Neutrophil (primary cell): ENCODE measurements around the gene HIP1.
"Not testable (repeated sequence)": the region's sequence is repeated elsewhere in the genome, so short reads cannot be mapped to it uniquely, and the experiment has no call there.

Source experiments
- H3K27ac ChIP-seq: fragments of 200-600 bp; sonication (generic); 2 replicates; pipeline ENCODE4 v1.5.1; 2016; ENCODE audit warnings: mild to moderate bottlenecking, moderate library complexity
- H3K27me3 ChIP-seq: fragments of 200-600 bp; sonication (generic); 2 replicates; pipeline ENCODE4 v1.6.0; 2016; ENCODE audit warnings: mild to moderate bottlenecking
- H3K36me3 ChIP-seq: fragments of 200-600 bp; sonication (generic); 2 replicates; pipeline ENCODE4 v1.5.1; 2017
- H3K4me1 ChIP-seq, 2 experiments: fragments of 200-600 bp in 1 of 2; sonication (generic) in 1 of 2; 1 replicate in 1 of 2; 2 replicates in 1 of 2; pipeline versions ENCODE4 v1.5.1 to v1.6.1; 2013 to 2016; ENCODE audit warnings: low read depth in 1 of 2, low read length in 1 of 2, mild to moderate bottlenecking in 1 of 2, moderate library complexity in 1 of 2; ENCODE audit not compliant: control insufficient read depth in 1 of 2, insufficient read depth in 1 of 2
- H3K4me3 ChIP-seq, 2 experiments: fragments of 200-600 bp in 1 of 2; sonication (generic) in 1 of 2; 1 replicate in 1 of 2; 2 replicates in 1 of 2; pipeline ENCODE4 v1.5.1; 2013 to 2016; ENCODE audit warnings: low read depth in 1 of 2, low read length in 1 of 2, mild to moderate bottlenecking in 1 of 2, moderate library complexity in 1 of 2
- H3K9me3 ChIP-seq: fragments of 200-600 bp; sonication (generic); 2 replicates; pipeline ENCODE4 v1.5.1; 2016
- TF ChIP-seq, protein P1 (sequence below): fragments of 200-600 bp; sonication (generic); IDR thresholded peaks from 2 replicates; pipeline ENCODE4 v1.5.1; 2016; ENCODE audit warnings: antibody characterized with exemption

HIP1 gene

DNA sequence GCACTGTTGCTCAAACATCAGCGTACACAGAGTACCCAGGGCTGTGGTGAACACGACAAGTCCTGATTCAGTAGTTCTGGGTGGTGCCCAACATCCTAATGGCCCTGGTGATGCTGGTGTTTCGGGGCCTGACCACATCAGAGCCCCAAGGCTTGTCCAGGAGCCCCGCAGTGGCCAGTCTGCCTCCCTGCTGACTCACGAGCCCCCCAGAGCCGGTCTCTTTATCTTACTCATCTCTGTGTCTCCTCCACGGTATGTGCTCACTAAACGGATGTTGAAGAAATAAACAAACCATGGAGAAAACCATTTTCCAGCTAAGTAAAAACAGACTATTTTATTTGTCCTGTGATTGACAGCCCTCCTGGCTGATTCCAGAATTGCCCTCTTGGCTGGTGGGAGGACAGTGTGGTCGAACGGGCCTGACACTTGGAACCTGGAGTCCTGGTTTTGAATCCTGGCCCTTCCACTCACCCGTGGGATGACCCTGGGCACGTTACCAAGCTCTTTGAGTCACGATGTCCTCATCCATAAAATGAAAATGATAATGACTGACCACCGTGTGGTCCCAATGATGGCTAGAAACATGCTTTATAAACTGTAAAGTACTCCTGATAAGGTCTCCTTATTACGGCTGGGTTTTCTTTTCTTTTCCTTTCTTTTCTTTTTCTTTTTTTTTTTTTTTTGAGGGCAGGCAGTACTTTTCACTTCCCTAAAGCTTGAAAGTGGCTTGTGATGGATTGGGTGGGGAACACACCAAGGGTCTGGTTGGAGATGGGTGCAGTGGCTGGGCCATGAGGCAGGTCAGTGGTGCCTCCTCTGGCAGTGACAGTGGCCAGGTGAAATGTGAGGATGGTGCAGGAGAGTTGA is 5.7 kb downstream of the HIP1 start:
- TF ChIP-seq, protein P1, sequence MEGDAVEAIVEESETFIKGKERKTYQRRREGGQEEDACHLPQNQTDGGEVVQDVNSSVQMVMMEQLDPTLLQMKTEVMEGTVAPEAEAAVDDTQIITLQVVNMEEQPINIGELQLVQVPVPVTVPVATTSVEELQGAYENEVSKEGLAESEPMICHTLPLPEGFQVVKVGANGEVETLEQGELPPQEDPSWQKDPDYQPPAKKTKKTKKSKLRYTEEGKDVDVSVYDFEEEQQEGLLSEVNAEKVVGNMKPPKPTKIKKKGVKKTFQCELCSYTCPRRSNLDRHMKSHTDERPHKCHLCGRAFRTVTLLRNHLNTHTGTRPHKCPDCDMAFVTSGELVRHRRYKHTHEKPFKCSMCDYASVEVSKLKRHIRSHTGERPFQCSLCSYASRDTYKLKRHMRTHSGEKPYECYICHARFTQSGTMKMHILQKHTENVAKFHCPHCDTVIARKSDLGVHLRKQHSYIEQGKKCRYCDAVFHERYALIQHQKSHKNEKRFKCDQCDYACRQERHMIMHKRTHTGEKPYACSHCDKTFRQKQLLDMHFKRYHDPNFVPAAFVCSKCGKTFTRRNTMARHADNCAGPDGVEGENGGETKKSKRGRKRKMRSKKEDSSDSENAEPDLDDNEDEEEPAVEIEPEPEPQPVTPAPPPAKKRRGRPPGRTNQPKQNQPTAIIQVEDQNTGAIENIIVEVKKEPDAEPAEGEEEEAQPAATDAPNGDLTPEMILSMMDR, result no peak
- H3K9me3 ChIP-seq, result no peaks in the 10 kb centered on the region
- H3K27ac ChIP-seq, result no peak overlapping the region
- H3K4me1 ChIP-seq, result peaks cover 2% of the 10 kb centered on the region in 2 experiments
- no peak overlapping the region for H3K4me3 ChIP-seq
- peaks cover 17% of the 10 kb centered on the region for H3K27me3 ChIP-seq
- no peaks in the 10 kb centered on the region for H3K36me3 ChIP-seq

DNA sequence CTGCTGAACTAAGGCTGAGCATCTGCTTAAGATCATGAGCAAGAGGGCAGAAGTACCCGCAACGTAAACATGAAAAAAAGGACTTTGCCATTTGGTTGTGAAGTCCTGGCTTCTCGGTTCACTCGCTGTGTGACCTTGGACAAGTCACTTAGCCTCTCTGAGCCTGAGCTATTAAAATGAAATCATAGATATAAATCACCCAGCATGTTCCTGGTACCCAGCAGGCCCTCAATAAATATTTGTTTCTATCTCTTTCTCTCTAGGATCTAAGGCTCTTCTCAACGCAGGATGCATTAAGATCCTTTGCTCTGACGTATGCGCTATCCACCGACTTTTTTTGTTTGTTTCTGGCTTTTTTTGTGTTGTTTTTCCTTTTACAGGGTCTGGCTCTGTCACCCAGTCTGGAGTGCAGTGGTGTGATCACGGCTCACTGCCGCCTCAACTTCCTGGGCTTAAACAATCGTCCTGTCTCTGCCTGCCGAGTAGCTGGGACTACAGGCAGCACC is 6.7 kb downstream of the HIP1 start:
- H3K27ac ChIP-seq, result no peak overlapping the region
- H3K36me3 ChIP-seq, result no peaks in the 10 kb centered on the region
- no peaks in the 10 kb centered on the region for H3K9me3 ChIP-seq
- TF ChIP-seq, protein P1, result no peak
- H3K27me3 ChIP-seq, result peaks cover 8% of the 10 kb centered on the region
- no peaks in the 10 kb centered on the region for H3K4me1 ChIP-seq
- H3K4me3 ChIP-seq, result no peak overlapping the region

DNA sequence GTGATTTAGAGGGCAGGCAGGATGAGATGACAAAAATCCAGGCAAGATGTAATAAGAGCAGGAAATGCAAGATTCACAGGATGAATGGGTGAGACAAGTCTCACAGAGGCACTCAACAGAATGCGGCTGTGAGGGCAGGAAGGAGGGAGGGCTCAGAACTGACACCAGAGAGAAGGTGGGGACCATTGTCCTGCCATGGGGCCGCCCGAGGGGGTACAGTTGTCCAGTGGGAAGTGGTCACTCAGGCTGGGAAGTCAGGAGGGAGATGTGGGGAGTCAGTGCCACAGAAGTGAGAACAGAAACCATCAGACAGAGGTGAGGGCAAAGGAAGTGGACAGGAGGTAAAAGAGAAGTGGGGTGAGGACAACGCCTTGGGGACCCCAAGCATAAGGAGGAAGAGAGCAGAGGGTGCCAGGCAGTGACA is 8.9 kb downstream of the HIP1 start:
- Histone ChIP-seq H3K27me3 (no peaks in the 10 kb centered on the region), H3K4me1 (no peaks in the 10 kb centered on the region), H3K27ac (no peak overlapping the region), H3K9me3 (no peaks in the 10 kb centered on the region), H3K36me3 (no peaks in the 10 kb centered on the region), H3K4me3 (no peak overlapping the region)
- TF ChIP-seq, protein P1, result no peak

DNA sequence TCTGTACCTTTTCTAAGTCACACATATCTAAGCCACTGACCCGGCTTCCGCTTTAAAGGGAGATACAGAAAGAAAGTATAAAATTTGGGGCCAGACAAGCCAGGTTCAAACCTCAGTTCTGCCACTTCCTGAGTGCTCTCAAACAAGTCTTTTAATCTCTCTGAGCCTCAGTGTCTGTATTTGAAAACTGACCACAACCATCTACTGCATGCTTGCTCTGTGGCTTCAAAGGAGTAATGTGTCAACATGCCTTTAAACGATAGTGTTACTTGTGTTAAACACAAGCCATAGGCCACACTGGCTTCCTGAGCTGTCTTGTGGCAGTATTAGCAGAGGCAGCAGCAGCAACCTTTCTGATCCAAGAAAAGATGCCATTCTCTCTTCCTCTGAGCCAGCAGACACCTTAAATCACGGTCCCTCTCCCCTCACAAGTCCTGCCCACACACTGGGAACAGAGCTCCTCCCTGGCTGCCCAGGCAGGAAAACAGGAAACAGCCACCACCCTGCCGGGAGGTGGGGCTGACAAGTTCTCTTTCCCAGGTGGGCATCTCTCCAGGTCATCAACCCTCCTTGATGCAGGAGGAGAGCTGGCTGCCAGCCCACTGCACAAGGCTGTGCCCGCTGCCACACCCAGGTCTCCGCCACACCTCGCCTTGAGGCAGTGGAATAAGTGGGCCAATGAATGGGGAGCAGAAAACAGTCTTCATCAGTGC is 10.7 kb downstream of the HIP1 start:
- TF ChIP-seq, protein P1, result no peak
- no peaks in the 10 kb centered on the region for H3K9me3 ChIP-seq
- H3K27ac ChIP-seq, result no peak overlapping the region

DNA sequence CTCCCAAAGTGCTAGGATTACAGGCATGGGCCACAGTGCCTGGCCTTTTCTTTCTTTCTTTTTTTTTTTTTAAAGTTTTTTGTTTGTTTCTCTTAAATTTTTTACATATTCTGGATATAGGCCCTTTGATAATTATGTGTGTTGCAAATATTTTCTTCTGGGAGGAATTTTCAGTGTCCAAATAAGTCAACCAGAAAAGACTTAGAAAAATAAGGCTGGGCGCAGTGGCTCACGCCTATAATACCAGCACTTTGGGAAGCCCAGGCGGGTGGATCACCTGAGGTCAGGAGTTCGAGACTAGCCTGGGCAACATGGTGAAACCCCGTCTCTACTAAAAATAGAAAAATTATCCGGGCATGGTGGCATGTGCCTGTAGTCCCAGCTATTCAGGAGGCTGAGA is 11.4 kb downstream of the HIP1 start:
- H3K36me3 ChIP-seq, H3K27me3 ChIP-seq, H3K4me1 ChIP-seq, H3K27ac ChIP-seq, H3K9me3 ChIP-seq, H3K4me3 ChIP-seq: not testable (repeated sequence)

More for the DNA sequence above, 10.7 kb downstream of the HIP1 start:
- Histone ChIP-seq H3K4me3 (no peak overlapping the region), H3K36me3 (no peaks in the 10 kb centered on the region), H3K4me1 (no peaks in the 10 kb centered on the region), H3K27me3 (no peaks in the 10 kb centered on the region)

DNA sequence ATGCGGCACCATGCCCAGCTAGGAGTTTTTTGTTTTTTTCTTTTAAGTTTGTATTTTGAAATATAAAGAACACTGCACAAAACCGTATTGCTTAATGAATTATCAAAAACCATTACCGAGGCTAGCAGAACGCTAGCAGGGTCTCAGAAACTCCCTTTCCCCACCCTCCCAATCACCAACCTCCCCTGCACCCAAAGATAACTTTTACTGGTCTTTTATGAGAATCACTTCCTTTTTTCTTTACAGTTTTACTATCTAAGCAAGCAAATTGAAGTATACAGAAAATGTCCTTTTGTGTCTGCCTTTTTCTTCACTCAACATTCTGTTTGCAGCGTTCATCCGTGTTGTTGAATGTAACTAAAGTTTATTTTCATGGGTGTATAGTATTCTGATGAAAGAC is 13.4 kb downstream of the HIP1 start:
- no peaks in the 10 kb centered on the region for H3K27me3 ChIP-seq
- no peaks in the 10 kb centered on the region for H3K36me3 ChIP-seq
- no peak overlapping the region for H3K27ac ChIP-seq
- no peaks in the 10 kb centered on the region for H3K4me1 ChIP-seq
- no peaks in the 10 kb centered on the region for H3K9me3 ChIP-seq
- TF ChIP-seq, protein P1, result no peak
- H3K4me3 ChIP-seq, result no peak overlapping the region
